Kidney glomerular epithelial cell (primary cell): ENCODE data around the gene PLA2G7.
"Not testable (repeated sequence)": the region's sequence is repeated elsewhere in the genome, so short reads cannot be mapped to it uniquely, and the experiment has no call there.

Experiments
- DNase-seq: peaks from one replicate; lab custom pipeline; 2025; lab: John Stamatoyannopoulos, UW

PLA2G7 gene

GRCh38 chr6:46734867-46735719 is at the start of gene PLA2G7:
TSS of gene PLA2G7 (minus strand) at chr6:46735375. CDS start at chr6:46722891, 12,484 bp downstream.
- peak; percentile 6 for DNase-seq

GRCh38 chr6:46784535-46784934 is 49.4 kb upstream of the PLA2G7 start:
- DNase-seq = no peak

GRCh38 chr6:46781478-46782378 is 46.6 kb upstream of the PLA2G7 start:
- peak; percentile 62 for DNase-seq

- DNase-seq = no peak
Measured at GRCh38 chr6:46777476-46778346, 42.5 kb upstream of the PLA2G7 start.

GRCh38 chr6:46776070-46776712 is 41.0 kb upstream of the PLA2G7 start:
- DNase-seq = no peak

GRCh38 chr6:46774736-46775135 is 39.6 kb upstream of the PLA2G7 start:
- DNase-seq = not testable (repeated sequence)

GRCh38 chr6:46773201-46773855 is 38.2 kb upstream of the PLA2G7 start:
- no peak for DNase-seq

GRCh38 chr6:46772762-46773161 is 37.6 kb upstream of the PLA2G7 start:
- no peak for DNase-seq

- no peak for DNase-seq
Measured at GRCh38 chr6:46772016-46772415, 36.8 kb upstream of the PLA2G7 start.

- no peak for DNase-seq
Measured at GRCh38 chr6:46764961-46765360, 29.8 kb upstream of the PLA2G7 start.

GRCh38 chr6:46764280-46764679 is 29.1 kb upstream of the PLA2G7 start:
- not testable (repeated sequence) for DNase-seq

GRCh38 chr6:46763466-46763865 is 28.3 kb upstream of the PLA2G7 start:
- no peak for DNase-seq

- no peak for DNase-seq
Measured at GRCh38 chr6:46760925-46761324, 25.8 kb upstream of the PLA2G7 start.

- no peak for DNase-seq
Measured at GRCh38 chr6:46758960-46759753, 24.0 kb upstream of the PLA2G7 start.

GRCh38 chr6:46757214-46757596 is 22.0 kb upstream of the PLA2G7 start:
- no peak for DNase-seq

GRCh38 chr6:46756469-46757213 is 21.5 kb upstream of the PLA2G7 start:
- DNase-seq = no peak

- DNase-seq = no peak
Measured at GRCh38 chr6:46755865-46756264, 20.7 kb upstream of the PLA2G7 start.

- DNase-seq = no peak
Measured at GRCh38 chr6:46751658-46752057, 16.5 kb upstream of the PLA2G7 start.

GRCh38 chr6:46749731-46750130 is 14.6 kb upstream of the PLA2G7 start:
- DNase-seq = no peak
